Fibroblast of gingiva (primary cell): ENCODE data around the gene SLC39A3.

Experiments
- DNase-seq: peaks from one replicate; pipeline ENCODE4 v3.0.0-alpha.2; 2011; ENCODE audit warnings: low read depth

Gene SLC39A3

GRCh38 chr19:2747349-2747748, 7.5 kb upstream of the SLC39A3 start:
- no peak for DNase-seq

GRCh38 chr19:2744113-2744512, 4.3 kb upstream of the SLC39A3 start:
- DNase-seq = no peak

GRCh38 chr19:2743099-2743498, 3.3 kb upstream of the SLC39A3 start:
- no peak for DNase-seq

GRCh38 chr19:2740314-2740656, 468 bp upstream of the SLC39A3 start:
- no peak for DNase-seq

GRCh38 chr19:2736550-2737190, 3.1 kb downstream of the SLC39A3 start:
- DNase-seq = no peak

- DNase-seq = no peak
These were observed 4.4 kb downstream of the SLC39A3 start for GRCh38 chr19:2735374-2735773.

- DNase-seq = no peak
These were observed 5.1 kb downstream of the SLC39A3 start for GRCh38 chr19:2734589-2735288.

- no peak for DNase-seq
These were observed 5.8 kb downstream of the SLC39A3 start for GRCh38 chr19:2733930-2734588.

GRCh38 chr19:2732883-2733282, 6.9 kb downstream of the SLC39A3 start:
- DNase-seq = no peak

GRCh38 chr19:2732157-2732725, 7.6 kb downstream of the SLC39A3 start:
- DNase-seq = no peak

- no peak for DNase-seq
These were observed 8.4 kb downstream of the SLC39A3 start for GRCh38 chr19:2731181-2731995.

- no peak for DNase-seq
These were observed 9.6 kb downstream of the SLC39A3 start for GRCh38 chr19:2729943-2730818.

GRCh38 chr19:2728783-2729387, 10.9 kb downstream of the SLC39A3 start:
- no peak for DNase-seq

GRCh38 chr19:2727640-2727944, 12.2 kb downstream of the SLC39A3 start:
- DNase-seq = no peak

GRCh38 chr19:2726904-2727639, 12.7 kb downstream of the SLC39A3 start:
- DNase-seq = no peak

- no peak for DNase-seq
These were observed 13.5 kb downstream of the SLC39A3 start for GRCh38 chr19:2726160-2726855.

- no peak for DNase-seq
These were observed 15.7 kb downstream of the SLC39A3 start for GRCh38 chr19:2724148-2724557.

- no peak for DNase-seq
These were observed 16.1 kb downstream of the SLC39A3 start for GRCh38 chr19:2723747-2724146.

- no peak for DNase-seq
These were observed 16.5 kb downstream of the SLC39A3 start for GRCh38 chr19:2723345-2723715.
